ENCODE data around the gene S100A5.

DNA sequence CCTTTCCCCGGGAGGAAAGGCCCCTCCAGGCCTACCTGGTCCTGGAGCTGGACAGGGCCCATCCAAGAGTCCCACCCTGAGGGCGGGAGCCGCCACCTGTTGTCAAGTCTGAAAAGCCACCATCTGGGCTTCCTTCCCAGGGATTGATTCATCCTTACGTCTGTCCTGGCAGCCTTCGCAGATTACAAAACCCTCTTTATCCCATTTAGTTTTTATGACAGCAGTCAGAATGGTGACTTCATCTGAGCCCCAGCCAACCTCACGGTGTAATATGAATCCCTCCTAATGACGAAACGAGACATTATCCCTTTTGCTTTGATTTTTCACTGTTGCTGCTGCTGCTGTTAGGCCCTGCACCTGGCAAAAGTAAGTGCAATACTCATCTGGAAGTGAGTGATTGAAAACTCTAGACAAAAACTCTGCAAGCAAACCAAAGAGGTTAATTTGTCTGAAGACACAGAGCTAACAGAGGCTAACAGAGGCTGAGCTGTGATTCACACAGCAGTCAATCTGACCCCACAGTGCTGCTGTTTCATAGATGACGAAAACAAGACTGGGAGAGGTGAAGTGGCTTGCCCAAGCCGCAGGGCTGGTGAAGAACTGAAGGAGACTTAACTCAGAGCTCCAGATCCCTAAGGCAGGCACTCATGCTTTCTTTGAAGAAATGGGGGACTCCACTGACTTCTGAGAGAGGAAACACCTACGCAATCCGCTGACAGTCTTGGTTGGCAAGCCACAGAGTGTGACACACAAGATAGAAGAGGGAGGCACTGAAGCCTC lies 50.3 kb downstream of the S100A5 start:
- TF ChIP-seq, protein P1, sequence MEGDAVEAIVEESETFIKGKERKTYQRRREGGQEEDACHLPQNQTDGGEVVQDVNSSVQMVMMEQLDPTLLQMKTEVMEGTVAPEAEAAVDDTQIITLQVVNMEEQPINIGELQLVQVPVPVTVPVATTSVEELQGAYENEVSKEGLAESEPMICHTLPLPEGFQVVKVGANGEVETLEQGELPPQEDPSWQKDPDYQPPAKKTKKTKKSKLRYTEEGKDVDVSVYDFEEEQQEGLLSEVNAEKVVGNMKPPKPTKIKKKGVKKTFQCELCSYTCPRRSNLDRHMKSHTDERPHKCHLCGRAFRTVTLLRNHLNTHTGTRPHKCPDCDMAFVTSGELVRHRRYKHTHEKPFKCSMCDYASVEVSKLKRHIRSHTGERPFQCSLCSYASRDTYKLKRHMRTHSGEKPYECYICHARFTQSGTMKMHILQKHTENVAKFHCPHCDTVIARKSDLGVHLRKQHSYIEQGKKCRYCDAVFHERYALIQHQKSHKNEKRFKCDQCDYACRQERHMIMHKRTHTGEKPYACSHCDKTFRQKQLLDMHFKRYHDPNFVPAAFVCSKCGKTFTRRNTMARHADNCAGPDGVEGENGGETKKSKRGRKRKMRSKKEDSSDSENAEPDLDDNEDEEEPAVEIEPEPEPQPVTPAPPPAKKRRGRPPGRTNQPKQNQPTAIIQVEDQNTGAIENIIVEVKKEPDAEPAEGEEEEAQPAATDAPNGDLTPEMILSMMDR (tag by site-specific recombination; IDR thresholded peaks at IDR 0.05), result no peak
- TF ChIP-seq SP7 (tag by site-specific recombination; IDR thresholded peaks at IDR 0.05) (peak; percentile 92), ZFP37 (tag by site-specific recombination; IDR thresholded peaks at IDR 0.05) (0 out of 2 replicates have a peak, but pooled peaks have one; percentile 68), OSR2 (tag by site-specific recombination; IDR thresholded peaks at IDR 0.05) (peak; percentile 99), OVOL3 (tag by site-specific recombination; IDR thresholded peaks at IDR 0.05) (no peak), ZSCAN23 (tag by site-specific recombination; IDR thresholded peaks at IDR 0.05) (peak; percentile 83), SP3 (tag by site-specific recombination; IDR thresholded peaks at IDR 0.05) (peak; percentile 42), ZNF19 (tag by site-specific recombination; IDR thresholded peaks at IDR 0.05; ENCODE audit: low read depth) (no peak), RBAK (tag by site-specific recombination; IDR thresholded peaks at IDR 0.05) (no peak), ZBTB17 (tag by site-specific recombination; IDR thresholded peaks at IDR 0.05) (peak; percentile 71)
- TF ChIP-seq, protein P2, sequence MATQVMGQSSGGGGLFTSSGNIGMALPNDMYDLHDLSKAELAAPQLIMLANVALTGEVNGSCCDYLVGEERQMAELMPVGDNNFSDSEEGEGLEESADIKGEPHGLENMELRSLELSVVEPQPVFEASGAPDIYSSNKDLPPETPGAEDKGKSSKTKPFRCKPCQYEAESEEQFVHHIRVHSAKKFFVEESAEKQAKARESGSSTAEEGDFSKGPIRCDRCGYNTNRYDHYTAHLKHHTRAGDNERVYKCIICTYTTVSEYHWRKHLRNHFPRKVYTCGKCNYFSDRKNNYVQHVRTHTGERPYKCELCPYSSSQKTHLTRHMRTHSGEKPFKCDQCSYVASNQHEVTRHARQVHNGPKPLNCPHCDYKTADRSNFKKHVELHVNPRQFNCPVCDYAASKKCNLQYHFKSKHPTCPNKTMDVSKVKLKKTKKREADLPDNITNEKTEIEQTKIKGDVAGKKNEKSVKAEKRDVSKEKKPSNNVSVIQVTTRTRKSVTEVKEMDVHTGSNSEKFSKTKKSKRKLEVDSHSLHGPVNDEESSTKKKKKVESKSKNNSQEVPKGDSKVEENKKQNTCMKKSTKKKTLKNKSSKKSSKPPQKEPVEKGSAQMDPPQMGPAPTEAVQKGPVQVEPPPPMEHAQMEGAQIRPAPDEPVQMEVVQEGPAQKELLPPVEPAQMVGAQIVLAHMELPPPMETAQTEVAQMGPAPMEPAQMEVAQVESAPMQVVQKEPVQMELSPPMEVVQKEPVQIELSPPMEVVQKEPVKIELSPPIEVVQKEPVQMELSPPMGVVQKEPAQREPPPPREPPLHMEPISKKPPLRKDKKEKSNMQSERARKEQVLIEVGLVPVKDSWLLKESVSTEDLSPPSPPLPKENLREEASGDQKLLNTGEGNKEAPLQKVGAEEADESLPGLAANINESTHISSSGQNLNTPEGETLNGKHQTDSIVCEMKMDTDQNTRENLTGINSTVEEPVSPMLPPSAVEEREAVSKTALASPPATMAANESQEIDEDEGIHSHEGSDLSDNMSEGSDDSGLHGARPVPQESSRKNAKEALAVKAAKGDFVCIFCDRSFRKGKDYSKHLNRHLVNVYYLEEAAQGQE (tag by site-specific recombination; IDR thresholded peaks at IDR 0.05), result peak; percentile 81
